Posterior cingulate gyrus (tissue), 11 donors: Measurements from ENCODE around the gene ERBIN.
"Not testable (repeated sequence)": the region's sequence is repeated elsewhere in the genome, so short reads cannot be mapped to it uniquely, and the experiment has no call there.

Experiments used
- DNase-seq, 10 donors: peaks; one replicate each; pipeline versions ENCODE4 v3.0.0 to v3.0.0-alpha.2; 2020 to 2021; ENCODE audit warnings: mixed read lengths in 3 of 10
- intact Hi-C: fragments of 100-400 bp; cut with DNase I; formaldehyde crosslinking; loops from one replicate; pipeline ENCODE4 v1.15.1; 2023

ERBIN gene

GRCh38 chr5:65955746-65956145, 29.4 kb downstream of the ERBIN start:
- intact Hi-C loops, result no loop called here
- no peak for DNase-seq

DNA sequence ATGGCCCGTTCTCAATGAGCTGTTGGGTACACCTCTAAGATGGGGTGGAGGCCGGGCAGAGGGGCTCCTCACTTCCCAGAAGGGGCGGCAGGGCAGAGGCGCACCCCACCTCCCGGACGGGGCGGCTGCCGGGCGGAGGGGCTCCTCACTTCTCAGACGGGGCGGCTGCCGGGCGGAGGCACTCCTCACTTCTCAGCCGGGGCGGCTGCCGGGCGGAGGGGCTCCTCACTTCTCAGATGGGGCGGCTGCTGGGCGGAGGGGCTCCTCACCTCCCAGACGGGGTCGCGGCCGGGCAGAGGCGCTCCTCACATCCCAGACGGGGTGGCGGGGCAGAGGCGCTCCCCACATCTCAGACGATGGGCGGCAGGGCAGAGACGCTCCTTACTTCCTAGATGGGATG, 31.3 kb downstream of the ERBIN start:
- intact Hi-C loops, result not testable (repeated sequence)
- peak in 1 of 10 donors; percentile 71 for DNase-seq

DNA sequence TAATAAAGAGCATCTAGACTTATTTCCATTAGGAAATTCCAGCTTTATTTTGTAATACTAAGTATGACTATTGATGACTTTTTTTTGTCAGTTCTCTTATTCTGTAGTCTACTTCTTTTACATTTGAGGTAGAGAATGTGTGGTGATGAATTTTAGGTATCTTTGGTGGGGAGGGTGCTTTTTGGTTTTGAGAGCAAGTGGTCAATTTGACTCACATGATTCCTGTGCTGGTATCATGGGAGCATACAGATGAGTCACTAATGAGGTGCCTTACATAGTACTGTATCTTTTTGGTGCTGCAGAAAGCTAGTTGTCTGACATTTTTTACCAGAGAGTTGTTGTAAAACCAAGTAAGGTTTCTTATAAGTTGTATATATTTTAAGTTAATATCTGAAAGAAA, 35.3 kb downstream of the ERBIN start:
- intact Hi-C loops, result no loop called here
- DNase-seq, result no peak

DNA sequence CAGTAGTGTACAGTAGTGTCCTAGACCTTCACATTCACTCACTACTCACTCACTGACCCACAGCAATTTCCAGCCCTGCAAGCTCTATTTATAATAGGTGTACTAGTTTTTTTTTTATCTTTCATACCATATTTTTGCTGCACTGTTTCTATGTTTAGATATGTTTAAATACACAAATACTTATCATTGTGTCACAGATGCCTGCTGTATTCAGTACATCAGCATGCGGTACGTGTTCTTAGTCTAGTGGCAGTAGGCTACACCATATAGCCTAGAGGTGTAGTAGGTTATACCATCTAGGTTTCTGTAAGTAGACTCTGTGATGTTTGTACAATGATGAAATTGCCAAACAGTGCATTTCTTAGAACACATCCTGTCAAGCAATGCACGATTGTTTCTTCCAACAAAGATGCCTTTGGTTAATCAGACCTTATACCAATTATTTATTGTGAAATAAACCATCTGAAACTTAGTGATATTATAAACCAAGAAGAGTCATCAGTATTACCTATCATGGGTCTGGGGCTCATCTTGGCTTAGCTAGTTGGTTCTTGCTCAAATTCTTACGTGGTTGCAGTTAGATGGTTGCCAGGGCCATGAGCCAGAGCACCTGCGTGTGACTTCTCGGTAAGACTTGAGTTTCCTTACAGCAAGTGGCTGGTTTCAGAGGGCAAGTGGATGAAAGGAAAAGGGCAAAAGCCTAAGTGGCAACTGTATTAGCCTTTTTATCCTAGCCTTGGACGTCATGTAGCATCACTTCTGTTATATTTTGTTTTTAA, 41.1 kb downstream of the ERBIN start:
- no peak for DNase-seq
- intact Hi-C loops, result no loop called here

DNA sequence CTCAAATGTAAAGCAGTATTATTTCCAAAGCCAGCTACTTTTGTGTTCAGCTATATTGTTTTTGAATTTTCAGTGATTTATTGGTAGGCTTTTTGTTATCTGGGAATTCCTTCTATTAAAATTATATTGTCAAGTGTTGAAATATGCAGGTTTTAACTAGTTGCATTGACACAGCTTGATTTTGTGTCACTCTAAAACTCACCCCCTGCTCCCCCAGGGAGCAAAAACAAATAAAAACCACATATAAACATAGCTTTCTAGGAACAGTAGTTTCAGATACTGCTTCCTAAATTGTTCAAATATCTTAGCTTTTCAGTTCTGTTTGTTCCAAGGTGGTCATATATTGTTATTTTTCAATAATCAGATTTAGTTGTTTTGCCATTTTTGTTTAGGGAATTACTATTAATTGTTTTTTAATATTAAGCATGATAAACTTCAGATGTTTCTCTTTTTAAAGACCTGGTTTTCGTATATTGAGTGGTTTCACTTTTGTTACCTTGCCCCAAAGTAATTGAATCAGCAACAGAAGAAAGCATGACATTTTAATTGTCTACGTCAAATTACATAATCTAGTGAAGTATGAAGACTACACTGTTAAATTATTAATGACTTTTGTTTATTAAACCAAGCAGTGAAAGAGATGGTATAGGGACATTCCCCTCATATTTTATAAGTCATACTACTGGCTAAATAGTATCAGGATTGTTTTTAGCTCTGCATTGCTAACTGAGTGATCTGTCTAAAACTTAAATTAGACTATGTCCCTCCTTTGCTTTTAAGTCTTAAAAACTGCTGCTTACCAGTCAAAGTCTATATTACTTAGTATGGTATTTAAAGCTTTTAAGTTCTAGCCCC, 43.4 kb downstream of the ERBIN start:
- intact Hi-C loops, result no loop called here
- no peak for DNase-seq

- DNase-seq, result no peak
These were observed 44.3 kb downstream of the ERBIN start for GRCh38 chr5:65970481-65971367.

GRCh38 chr5:65971643-65972042, 45.3 kb downstream of the ERBIN start:
- DNase-seq, result no peak
- intact Hi-C loops, result no loop called here

More at GRCh38 chr5:65970481-65971367, 44.3 kb downstream of the ERBIN start:
- intact Hi-C loops, result no loop called here

DNA sequence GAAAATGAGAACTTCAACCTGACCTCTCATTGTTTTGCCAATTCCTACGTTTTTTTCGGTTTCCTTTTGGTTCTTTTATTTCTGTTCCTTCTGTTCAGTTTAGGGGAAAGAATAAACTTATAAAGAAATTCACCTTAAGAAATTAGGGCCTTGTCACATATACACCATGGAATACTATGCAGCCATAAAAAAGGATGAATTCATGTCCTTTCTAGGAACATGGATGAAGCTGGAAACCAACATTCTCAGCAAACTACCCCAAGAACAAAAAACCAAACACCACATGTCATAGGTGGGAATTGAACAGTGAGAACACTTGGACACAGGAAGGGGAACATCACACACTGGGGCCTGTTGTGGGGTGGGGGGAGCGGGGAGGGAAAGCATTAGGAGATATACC, 46.5 kb downstream of the ERBIN start:
- intact Hi-C loops, DNase-seq: not testable (repeated sequence)

DNA sequence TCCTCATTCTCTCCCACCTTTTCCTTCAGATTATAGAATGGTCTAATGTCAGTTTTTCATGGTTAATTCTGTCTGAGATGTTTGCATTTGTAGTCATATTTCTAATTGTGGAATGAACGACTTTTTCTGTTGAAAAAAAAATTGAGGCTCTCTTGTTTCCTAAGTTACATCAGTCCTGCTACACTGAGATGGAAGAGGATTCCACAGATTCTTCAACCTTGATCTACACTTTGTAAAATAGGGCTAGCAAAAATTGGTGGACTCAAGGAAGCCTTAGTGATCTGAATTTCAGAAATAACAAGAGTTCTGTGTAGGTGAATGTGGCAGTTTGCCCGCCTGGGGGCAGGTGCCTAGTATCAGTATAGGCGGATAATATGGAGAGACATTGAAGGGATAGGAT, 51.9 kb downstream of the ERBIN start:
- intact Hi-C loops, result no loop called here
- DNase-seq, result no peak

GRCh38 chr5:65981548-65981947, 55.2 kb downstream of the ERBIN start:
- no peak for DNase-seq
- intact Hi-C loops, result no loop called here

- intact Hi-C loops, result no loop called here
- DNase-seq, result no peak
These were observed 55.7 kb downstream of the ERBIN start for GRCh38 chr5:65981969-65982619.

- intact Hi-C loops, result no loop called here
- DNase-seq, result no peak
These were observed 56.3 kb downstream of the ERBIN start for GRCh38 chr5:65982635-65983034.

DNA sequence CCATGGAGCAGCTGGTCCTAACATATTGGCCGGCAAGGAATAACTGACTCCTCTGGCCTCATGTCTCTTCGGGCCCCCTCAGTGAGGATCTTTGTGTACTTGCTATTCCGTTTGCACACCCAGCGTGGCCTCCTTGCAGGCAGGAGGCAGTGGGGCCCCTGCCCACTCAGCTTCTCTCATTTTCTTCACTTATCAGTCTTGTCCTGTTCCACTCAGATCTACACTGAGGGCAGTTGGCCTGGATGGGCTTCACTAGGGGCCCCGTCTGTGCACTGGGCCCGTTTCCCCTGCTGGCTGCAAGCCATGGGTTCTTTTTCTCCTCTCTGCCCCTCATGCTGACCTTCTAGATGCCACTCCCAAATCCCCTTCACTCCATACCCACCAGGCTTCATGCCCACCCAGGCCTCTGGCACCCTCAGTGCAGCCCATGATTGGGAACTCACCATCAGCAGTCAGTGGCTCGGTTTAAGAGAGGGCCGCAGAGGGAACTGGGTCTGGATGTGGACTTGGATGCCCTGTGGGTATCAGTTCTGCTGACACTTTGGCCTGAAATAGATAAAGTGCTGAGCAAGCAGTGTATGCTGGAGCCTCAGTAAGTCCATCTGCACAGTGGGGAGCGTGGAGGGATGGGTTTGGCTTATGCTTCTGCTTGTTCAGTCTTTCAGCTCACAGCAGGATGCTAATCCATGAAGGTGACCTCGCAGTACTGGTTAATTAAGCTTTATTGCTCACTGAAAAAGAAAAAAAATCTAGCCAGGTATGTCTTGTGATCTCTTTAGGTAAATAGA, 57.9 kb downstream of the ERBIN start:
- DNase-seq, result peak in 1 of 10 donors; percentile 64
- intact Hi-C loops, result no loop called here

GRCh38 chr5:65986050-65986451, 59.7 kb downstream of the ERBIN start:
- no peak for DNase-seq
- intact Hi-C loops, result no loop called here

DNA sequence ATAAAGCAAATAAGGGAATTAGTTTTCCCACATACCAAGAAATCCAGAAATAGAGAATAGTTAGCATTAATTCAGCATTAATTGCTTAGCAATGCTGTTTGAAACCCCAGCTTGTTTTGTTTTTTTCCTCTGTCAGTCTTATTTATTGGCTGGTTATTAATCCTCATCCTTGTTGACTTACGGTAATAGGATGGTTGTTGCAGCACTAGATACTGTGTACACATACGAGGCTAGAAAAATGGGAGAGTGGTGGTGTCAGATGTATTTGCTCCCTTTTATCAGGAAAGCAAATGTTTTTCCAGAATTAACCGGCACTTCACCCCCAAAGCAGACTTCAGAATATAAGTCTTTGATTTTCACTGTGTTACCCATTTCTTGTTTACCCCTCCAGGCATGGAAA, 60.4 kb downstream of the ERBIN start:
- no peak for DNase-seq
- intact Hi-C loops, result no loop called here

DNA sequence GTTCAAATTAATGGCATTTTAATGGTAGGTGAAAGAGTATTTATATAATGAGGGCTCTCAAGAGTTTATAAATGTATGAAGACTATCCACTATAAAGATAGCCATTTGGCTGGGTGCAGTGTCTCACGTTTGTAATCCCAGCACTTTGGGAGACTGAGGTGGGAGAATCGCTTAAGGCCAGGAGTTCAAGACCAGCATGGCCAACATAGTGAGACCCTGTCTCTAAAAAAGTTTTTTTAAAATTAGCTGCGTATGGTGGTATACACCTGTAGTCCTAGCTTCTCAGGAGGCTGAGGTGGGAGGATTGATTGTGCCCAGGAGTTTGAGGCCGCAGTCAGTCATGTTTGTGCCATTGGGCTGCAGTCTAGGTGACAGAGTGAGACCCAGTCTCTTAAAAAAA, 61.6 kb downstream of the ERBIN start:
- intact Hi-C loops, result no loop called here
- DNase-seq, result no peak

- no peak for DNase-seq
- intact Hi-C loops, result no loop called here
These were observed 62.8 kb downstream of the ERBIN start for GRCh38 chr5:65989158-65989557.

- DNase-seq, result no peak
- intact Hi-C loops, result no loop called here
These were observed 66.3 kb downstream of the ERBIN start for GRCh38 chr5:65992630-65993029.

GRCh38 chr5:65994117-65994786, 67.9 kb downstream of the ERBIN start:
- DNase-seq, result no peak

More at GRCh38 chr5:65994117-65994786, 67.9 kb downstream of the ERBIN start:
- intact Hi-C loops, result no loop called here
